Measurements from ENCODE around the gene TTC39B. TPM values are rescaled to one million over a fixed set of nuclear protein-coding genes. Genes with fewer than 3 reads are reported as not detected.

TTC39B gene
- total RNA-seq, result 27.9 to 35.1 TPM (median 30.6 TPM) in 3 replicates
- long read RNA-seq, full-length matches to known transcripts, result 18 of 31 reads
- long read RNA-seq, partial matches to known transcripts, result 1 of 31 reads
- long read RNA-seq, other reads (novel, unspliced or antisense), result 12 of 31 reads

DNA sequence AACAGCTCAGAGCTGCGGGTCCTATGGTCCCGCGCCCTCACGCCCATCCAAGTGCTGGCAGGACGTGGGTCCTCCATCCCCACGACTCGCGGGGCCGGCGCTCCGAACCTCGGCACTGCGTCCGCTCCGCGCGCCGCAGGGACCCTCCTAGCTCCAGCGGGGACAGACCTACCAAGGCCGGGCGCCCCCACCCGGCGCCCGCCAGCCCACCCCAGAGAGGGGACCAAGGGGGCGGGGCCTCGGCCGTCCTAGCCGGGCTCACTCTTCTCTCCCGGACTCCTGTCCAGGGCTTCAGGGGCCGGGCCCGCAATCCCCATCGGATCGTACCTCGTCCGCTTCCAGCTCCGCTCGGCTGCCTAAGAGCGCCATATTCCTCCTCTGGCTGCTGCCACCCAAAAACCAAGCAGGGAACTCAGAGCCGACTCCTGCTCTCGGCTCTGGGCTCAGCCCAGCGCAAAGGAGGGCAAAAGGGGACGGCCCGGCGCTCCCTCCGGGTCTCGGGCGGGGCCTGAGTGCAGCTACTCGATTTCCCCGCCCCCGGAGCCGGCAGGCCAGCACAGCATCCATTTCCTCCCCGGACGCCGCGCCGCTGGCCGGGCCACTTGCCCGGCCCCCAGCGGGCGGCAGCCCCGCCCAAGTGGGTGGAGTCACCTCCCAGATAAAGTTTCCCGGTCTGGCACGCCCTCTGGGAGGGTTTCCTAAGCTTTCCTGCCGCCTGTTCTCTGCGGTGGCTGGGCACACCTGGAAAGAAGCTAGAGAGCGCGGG, at the start of gene TTC39B:
Gene TTC39B, minus strand, starts transcription at position 460 of the 766 bp plus-strand sequence. Its CDS starts 91 bp downstream, at position 369.
- peaks cover 56% of the 10 kb centered on the region for H3K4me1 Mint-ChIP-seq (ENCODE audit: low read depth)

DNA sequence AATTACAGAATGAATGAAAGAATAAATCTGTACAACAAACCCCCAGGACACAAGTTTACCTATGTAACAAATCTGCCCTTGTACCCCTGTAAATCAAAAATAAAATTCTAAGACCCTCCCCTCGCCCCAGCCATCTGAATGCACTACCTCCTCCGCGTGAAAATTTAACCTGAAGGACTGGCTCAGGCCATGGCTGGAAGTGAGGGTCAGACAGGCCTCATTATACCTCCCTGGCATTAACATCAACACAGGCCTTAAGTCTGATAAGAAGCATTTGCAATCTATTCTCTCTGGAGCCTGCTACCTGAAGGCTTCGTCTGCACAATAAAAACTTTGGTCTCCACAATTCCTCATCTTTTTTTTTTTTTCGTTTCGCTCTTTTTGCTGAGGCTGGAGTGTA, 48.7 kb upstream of the TTC39B start:
- no peak for DNase-seq (ENCODE audit: low spot score)
- Mint-ChIP-seq H3K4me1 (ENCODE audit: low read depth) (no peaks in the 10 kb centered on the region), H3K36me3 (ENCODE audit: low read depth) (no peaks in the 10 kb centered on the region), H3K9me3 (ENCODE audit: low read depth) (no peaks in the 10 kb centered on the region), H3K27me3 (ENCODE audit: low read depth) (no peaks in the 10 kb centered on the region), H3K4me3 (ENCODE audit: unreplicated experiment) (no peak overlapping the region), H3K27ac (ENCODE audit: unreplicated experiment) (no peak overlapping the region)
- TF ChIP-seq, protein P1, sequence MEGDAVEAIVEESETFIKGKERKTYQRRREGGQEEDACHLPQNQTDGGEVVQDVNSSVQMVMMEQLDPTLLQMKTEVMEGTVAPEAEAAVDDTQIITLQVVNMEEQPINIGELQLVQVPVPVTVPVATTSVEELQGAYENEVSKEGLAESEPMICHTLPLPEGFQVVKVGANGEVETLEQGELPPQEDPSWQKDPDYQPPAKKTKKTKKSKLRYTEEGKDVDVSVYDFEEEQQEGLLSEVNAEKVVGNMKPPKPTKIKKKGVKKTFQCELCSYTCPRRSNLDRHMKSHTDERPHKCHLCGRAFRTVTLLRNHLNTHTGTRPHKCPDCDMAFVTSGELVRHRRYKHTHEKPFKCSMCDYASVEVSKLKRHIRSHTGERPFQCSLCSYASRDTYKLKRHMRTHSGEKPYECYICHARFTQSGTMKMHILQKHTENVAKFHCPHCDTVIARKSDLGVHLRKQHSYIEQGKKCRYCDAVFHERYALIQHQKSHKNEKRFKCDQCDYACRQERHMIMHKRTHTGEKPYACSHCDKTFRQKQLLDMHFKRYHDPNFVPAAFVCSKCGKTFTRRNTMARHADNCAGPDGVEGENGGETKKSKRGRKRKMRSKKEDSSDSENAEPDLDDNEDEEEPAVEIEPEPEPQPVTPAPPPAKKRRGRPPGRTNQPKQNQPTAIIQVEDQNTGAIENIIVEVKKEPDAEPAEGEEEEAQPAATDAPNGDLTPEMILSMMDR (IDR thresholded peaks at IDR 0.05), result no peak

More for the DNA sequence above, at the start of gene TTC39B:
- H3K9me3 Mint-ChIP-seq (ENCODE audit: low read depth), result no peaks in the 10 kb centered on the region
- peak within 1 kb of the TSS; percentile 92 for H3K27ac Mint-ChIP-seq (ENCODE audit: unreplicated experiment)
- peaks cover 3% of the 10 kb centered on the region for H3K36me3 Mint-ChIP-seq (ENCODE audit: low read depth)
- TF ChIP-seq, protein P1 (IDR thresholded peaks at IDR 0.05), result peak; percentile 30
- DNase-seq (ENCODE audit: low spot score), result peak; percentile 96
- no peaks in the 10 kb centered on the region for H3K27me3 Mint-ChIP-seq (ENCODE audit: low read depth)
- peak within 1 kb of the TSS; percentile 98 for H3K4me3 Mint-ChIP-seq (ENCODE audit: unreplicated experiment)

DNA sequence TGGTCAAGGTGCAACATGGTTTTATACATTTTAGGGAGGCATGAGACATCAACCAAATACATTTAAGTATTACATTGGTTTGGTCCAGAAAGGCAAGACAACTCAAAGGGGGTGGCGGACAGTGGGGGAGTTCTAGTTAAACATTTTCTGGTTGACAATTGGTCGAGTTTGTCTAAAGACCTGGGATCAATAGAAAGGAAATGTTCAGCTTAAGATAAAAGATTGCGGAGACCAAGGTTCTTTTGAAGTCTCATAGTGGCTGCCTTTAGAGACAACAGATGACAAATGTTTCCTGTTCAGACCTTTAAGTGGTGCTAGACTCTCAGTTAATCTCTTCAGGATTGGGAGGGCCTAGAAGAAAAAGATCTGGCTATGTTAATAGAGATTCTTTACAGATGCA, 47.7 kb upstream of the TTC39B start:
- DNase-seq (ENCODE audit: low spot score), result no peak
- H3K4me1 Mint-ChIP-seq (ENCODE audit: low read depth), result peaks cover 5% of the 10 kb centered on the region
- H3K27me3 Mint-ChIP-seq (ENCODE audit: low read depth), result no peaks in the 10 kb centered on the region
- no peaks in the 10 kb centered on the region for H3K36me3 Mint-ChIP-seq (ENCODE audit: low read depth)
- no peak overlapping the region for H3K27ac Mint-ChIP-seq (ENCODE audit: unreplicated experiment)
- TF ChIP-seq, protein P1 (IDR thresholded peaks at IDR 0.05), result peak; percentile 66
- H3K9me3 Mint-ChIP-seq (ENCODE audit: low read depth), result no peaks in the 10 kb centered on the region
- no peak overlapping the region for H3K4me3 Mint-ChIP-seq (ENCODE audit: unreplicated experiment)

DNA sequence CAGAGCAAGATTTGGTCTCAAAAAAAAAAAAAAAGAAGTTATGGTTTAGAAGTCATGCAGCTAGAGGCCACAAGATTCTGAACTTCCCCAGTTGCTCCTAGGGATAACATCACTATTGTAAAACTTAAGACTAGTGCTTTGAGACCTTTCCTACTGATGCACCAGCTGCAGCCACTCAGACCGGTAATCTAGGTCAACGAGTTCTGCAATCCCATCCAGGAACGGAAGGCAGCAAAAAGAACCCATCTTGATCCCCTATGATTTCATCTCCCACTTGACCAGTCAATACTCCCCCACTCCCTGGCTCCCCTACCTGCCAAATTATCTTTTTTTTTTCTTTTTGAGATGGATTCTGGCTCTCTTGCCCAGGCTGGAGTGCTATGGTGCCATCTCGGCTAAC, 46.9 kb upstream of the TTC39B start:
- Mint-ChIP-seq H3K27ac (ENCODE audit: unreplicated experiment) (no peak overlapping the region), H3K36me3 (ENCODE audit: low read depth) (no peaks in the 10 kb centered on the region), H3K9me3 (ENCODE audit: low read depth) (no peaks in the 10 kb centered on the region), H3K4me3 (ENCODE audit: unreplicated experiment) (no peak overlapping the region), H3K4me1 (ENCODE audit: low read depth) (peaks cover 5% of the 10 kb centered on the region), H3K27me3 (ENCODE audit: low read depth) (no peaks in the 10 kb centered on the region)
- TF ChIP-seq, protein P1 (IDR thresholded peaks at IDR 0.05), result no peak
- DNase-seq (ENCODE audit: low spot score), result no peak

DNA sequence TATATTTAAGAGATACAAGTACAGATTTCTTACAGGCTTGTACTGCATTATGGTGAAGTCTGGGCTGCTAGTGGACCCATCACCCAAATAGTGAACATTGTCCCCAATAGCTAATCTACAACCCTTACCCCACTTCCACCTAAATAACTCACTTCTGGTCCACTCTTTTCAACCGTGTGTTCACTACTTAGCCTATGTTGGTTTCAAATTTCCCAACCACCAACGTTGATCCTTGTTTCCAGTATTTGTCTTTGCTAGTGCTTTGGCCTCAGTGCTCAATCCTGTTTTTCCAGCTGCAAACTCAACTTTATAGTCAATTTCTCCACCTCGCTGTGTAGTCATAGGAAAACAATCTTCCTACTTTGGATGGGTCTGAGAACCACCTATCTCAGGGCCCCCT, 45.3 kb upstream of the TTC39B start:
- Mint-ChIP-seq H3K36me3 (ENCODE audit: low read depth) (no peaks in the 10 kb centered on the region), H3K4me1 (ENCODE audit: low read depth) (peaks cover 6% of the 10 kb centered on the region), H3K27ac (ENCODE audit: unreplicated experiment) (no peak overlapping the region), H3K9me3 (ENCODE audit: low read depth) (no peaks in the 10 kb centered on the region), H3K27me3 (ENCODE audit: low read depth) (no peaks in the 10 kb centered on the region), H3K4me3 (ENCODE audit: unreplicated experiment) (no peak overlapping the region)
- TF ChIP-seq, protein P1 (IDR thresholded peaks at IDR 0.05), result no peak
- no peak for DNase-seq (ENCODE audit: low spot score)

Data from chondrocyte (in vitro differentiated cells).